Suprapubic skin (tissue), 4 donors: ENCODE results near the gene S100PBP. TPM values are rescaled to one million over a fixed set of nuclear protein-coding genes. Genes with fewer than 3 reads are reported as not detected.

Experiments
- DNase-seq, 2 donors: peaks; one replicate each; pipeline ENCODE4 v3.0.0-alpha.2; 2019; ENCODE audit warnings: low spot score in 2 of 2
- H3K27ac ChIP-seq: fragments of 200-600 bp; sonication (generic); one replicate; pipeline ENCODE4 v1.5.1; 2019
- H3K27me3 ChIP-seq: fragments of 200-600 bp; sonication (generic); one replicate; pipeline ENCODE4 v1.5.1; 2019
- H3K36me3 ChIP-seq: fragments of 200-600 bp; sonication (generic); one replicate; pipeline ENCODE4 v1.5.1; 2019
- H3K4me1 ChIP-seq: fragments of 200-600 bp; sonication (generic); one replicate; pipeline ENCODE4 v1.5.1; 2019
- H3K4me3 ChIP-seq: fragments of 200-600 bp; sonication (generic); one replicate; pipeline ENCODE4 v1.5.1; 2019; ENCODE audit warnings: mild to moderate bottlenecking
- H3K9me3 ChIP-seq: fragments of 200-600 bp; sonication (generic); one replicate; pipeline ENCODE4 v1.5.1; 2019
- CTCF ChIP-seq, 2 donors: fragments of 200-600 bp in 1 of 2; fragments of 450-650 bp in 1 of 2; sonication (generic) in 1 of 2; IDR thresholded peaks; one replicate each; pipeline ENCODE4 v1.5.1; 2016 to 2019; ENCODE audit warnings: antibody characterized with exemption in 2 of 2, mild to moderate bottlenecking in 1 of 2, moderate library complexity in 1 of 2
- EP300 ChIP-seq: sonication (generic); formaldehyde crosslinking; IDR thresholded peaks from one replicate; pipeline ENCODE4 v1.6.1; 2017; ENCODE audit warnings: antibody characterized with exemption
- POLR2A ChIP-seq, 2 donors: fragments of 450-650 bp; IDR thresholded peaks; one replicate each; pipeline ENCODE4 v1.6.1; 2017; ENCODE audit warnings: antibody characterized with exemption in 2 of 2, mild to moderate bottlenecking in 2 of 2, moderate library complexity in 2 of 2
- POLR2AphosphoS5 ChIP-seq, 3 donors: sonication (generic); formaldehyde crosslinking; IDR thresholded peaks; one replicate each; pipeline ENCODE4 v1.6.1; 2017; ENCODE audit warnings: antibody characterized with exemption in 3 of 3
- WGBS: methylation state at CpG from one replicate; pipeline ENCODE4 v1.1.5; 2018; 5-methylcytosine and 5-hydroxymethylcytosine counted together
- total RNA-seq, 4 donors: library from RNA; depleted of rRNA; stranded (reverse); fragments of >200 nt; gene quantifications; one replicate each; pipeline ENCODE4 v1.1.0, GENCODE V29; 2016

S100PBP gene
- total RNA-seq, 4 donors from 2014 or later = 8.8 to 39.7 (median 18.1) TPM

GRCh38 chr1:32877211-32878110 lies 60.0 kb downstream of the S100PBP start:
- 65% methylated on average over 13 of the region's 13 CpGs for WGBS
- no peak overlapping the region for H3K27ac ChIP-seq

GRCh38 chr1:32878183-32878582 lies 60.7 kb downstream of the S100PBP start:
- TF ChIP-seq EP300 = no peak
- no peak for TF ChIP-seq POLR2AphosphoS5 (IDR thresholded peaks at IDR 0.05)
- TF ChIP-seq CTCF (IDR thresholded peaks at IDR 0.05) = no peak
- TF ChIP-seq POLR2A (IDR thresholded peaks at IDR 0.05) = no peak
- 66% methylated on average over 3 of the region's 6 CpGs for WGBS
- Histone ChIP-seq H3K27me3 (peaks cover 18% of the 10 kb centered on the region), H3K4me1 (peaks cover 11% of the 10 kb centered on the region), H3K9me3 (no peaks in the 10 kb centered on the region), H3K4me3 (no peak overlapping the region), H3K27ac (no peak overlapping the region), H3K36me3 (no peaks in the 10 kb centered on the region)
- peak in 1 of 2 donors; percentile 35 for DNase-seq

More at GRCh38 chr1:32877211-32878110, 60.0 kb downstream of the S100PBP start:
- H3K4me1 ChIP-seq = peaks cover 15% of the 10 kb centered on the region
- H3K27me3 ChIP-seq = peaks cover 18% of the 10 kb centered on the region
- H3K36me3 ChIP-seq = no peaks in the 10 kb centered on the region
- DNase-seq = peak in 1 of 2 donors; percentile 52
- H3K9me3 ChIP-seq = no peaks in the 10 kb centered on the region
- H3K4me3 ChIP-seq = no peak overlapping the region
- TF ChIP-seq POLR2AphosphoS5 (IDR thresholded peaks at IDR 0.05) (no peak), CTCF (IDR thresholded peaks at IDR 0.05) (no peak), EP300 (no peak), POLR2A (IDR thresholded peaks at IDR 0.05) (no peak)

GRCh38 chr1:32878637-32879041 lies 61.2 kb downstream of the S100PBP start:
- 56% methylated on average over 1 of the region's 5 CpGs for WGBS
- H3K27ac ChIP-seq = no peak overlapping the region
- peaks cover 11% of the 10 kb centered on the region for H3K4me1 ChIP-seq
- H3K27me3 ChIP-seq = peaks cover 18% of the 10 kb centered on the region
- H3K4me3 ChIP-seq = no peak overlapping the region
- no peaks in the 10 kb centered on the region for H3K9me3 ChIP-seq
- peak in 1 of 2 donors; percentile 46 for DNase-seq
- H3K36me3 ChIP-seq = no peaks in the 10 kb centered on the region
- TF ChIP-seq POLR2A (IDR thresholded peaks at IDR 0.05) (no peak), EP300 (no peak), POLR2AphosphoS5 (IDR thresholded peaks at IDR 0.05) (no peak), CTCF (IDR thresholded peaks at IDR 0.05) (no peak)

GRCh38 chr1:32881291-32881690 lies 63.8 kb downstream of the S100PBP start:
- no peak for DNase-seq
- H3K36me3 ChIP-seq = no peaks in the 10 kb centered on the region
- no peak overlapping the region for H3K4me3 ChIP-seq
- peaks cover 40% of the 10 kb centered on the region for H3K27me3 ChIP-seq
- H3K27ac ChIP-seq = no peak overlapping the region
- TF ChIP-seq POLR2AphosphoS5 (IDR thresholded peaks at IDR 0.05) (no peak), POLR2A (IDR thresholded peaks at IDR 0.05) (no peak), CTCF (IDR thresholded peaks at IDR 0.05) (no peak), EP300 (no peak)
- peaks cover 19% of the 10 kb centered on the region for H3K4me1 ChIP-seq
- WGBS = 72% methylated on average over 5 of the region's 5 CpGs
- no peaks in the 10 kb centered on the region for H3K9me3 ChIP-seq
